ENCODE data around the gene OPCML.
A peak's percentile ranks its signal among the peaks of the same experiment; 100 is the strongest.

OPCML gene

DNA sequence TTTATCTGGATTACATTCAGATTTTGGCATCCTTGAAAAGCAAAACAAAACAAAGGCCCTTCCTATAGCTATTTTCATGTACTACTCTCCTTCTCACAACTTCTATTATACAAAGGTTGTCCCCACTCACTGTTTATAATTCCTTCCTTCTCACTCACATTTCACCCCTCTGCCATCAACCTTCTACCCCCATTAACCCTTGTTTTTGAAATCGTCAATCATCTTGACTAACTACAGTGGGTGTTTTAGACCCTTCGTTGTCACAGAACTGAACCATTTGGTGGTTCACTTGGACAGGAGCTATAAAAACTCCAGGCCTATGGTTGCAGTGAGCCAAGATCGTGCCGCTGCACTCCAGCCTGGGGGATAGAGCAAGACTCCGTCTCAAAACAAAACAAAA is 639.4 kb downstream of the OPCML start:
- Histone ChIP-seq H3K9me3 (ENCODE audit: severe bottlenecking) (no peaks in the 10 kb centered on the region), H3K27ac (no peak overlapping the region), H3K4me3 (ENCODE audit: low read depth, low read length) (no peak overlapping the region), H3K36me3 (no peaks in the 10 kb centered on the region), H3K27me3 (ENCODE audit: insufficient read depth, low read depth, severe bottlenecking) (no peaks in the 10 kb centered on the region)
- TF ChIP-seq, protein P1, sequence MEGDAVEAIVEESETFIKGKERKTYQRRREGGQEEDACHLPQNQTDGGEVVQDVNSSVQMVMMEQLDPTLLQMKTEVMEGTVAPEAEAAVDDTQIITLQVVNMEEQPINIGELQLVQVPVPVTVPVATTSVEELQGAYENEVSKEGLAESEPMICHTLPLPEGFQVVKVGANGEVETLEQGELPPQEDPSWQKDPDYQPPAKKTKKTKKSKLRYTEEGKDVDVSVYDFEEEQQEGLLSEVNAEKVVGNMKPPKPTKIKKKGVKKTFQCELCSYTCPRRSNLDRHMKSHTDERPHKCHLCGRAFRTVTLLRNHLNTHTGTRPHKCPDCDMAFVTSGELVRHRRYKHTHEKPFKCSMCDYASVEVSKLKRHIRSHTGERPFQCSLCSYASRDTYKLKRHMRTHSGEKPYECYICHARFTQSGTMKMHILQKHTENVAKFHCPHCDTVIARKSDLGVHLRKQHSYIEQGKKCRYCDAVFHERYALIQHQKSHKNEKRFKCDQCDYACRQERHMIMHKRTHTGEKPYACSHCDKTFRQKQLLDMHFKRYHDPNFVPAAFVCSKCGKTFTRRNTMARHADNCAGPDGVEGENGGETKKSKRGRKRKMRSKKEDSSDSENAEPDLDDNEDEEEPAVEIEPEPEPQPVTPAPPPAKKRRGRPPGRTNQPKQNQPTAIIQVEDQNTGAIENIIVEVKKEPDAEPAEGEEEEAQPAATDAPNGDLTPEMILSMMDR (IDR thresholded peaks at IDR 0.05; ENCODE audit: low read depth, low read length) = no peak
- no peak for DNase-seq

DNA sequence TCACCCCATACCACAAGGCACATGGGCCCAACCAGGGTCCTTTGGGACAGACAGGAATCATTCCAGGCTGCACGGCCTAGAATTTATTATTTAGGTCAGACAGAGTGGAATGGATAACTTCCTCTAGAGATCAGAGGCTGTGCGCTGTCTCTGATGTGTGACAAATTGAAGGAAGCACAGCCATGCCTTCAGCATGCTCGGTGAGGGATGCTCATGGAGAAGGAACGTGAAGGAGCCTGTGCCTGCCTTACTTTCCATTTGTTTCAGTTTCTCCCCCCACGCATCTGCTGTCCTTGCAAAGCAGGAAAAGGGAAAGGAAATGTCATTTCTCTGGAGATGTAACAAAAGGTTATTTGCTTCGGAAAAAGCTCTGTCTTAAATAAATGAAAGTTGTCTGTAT is 644.1 kb downstream of the OPCML start:
- TF ChIP-seq, protein P1 (IDR thresholded peaks at IDR 0.05; ENCODE audit: low read depth, low read length) = no peak
- Histone ChIP-seq H3K27me3 (ENCODE audit: insufficient read depth, low read depth, severe bottlenecking) (no peaks in the 10 kb centered on the region), H3K9me3 (ENCODE audit: severe bottlenecking) (no peaks in the 10 kb centered on the region), H3K27ac (no peak overlapping the region), H3K36me3 (no peaks in the 10 kb centered on the region), H3K4me3 (ENCODE audit: low read depth, low read length) (no peak overlapping the region)
- DNase-seq = no peak

DNA sequence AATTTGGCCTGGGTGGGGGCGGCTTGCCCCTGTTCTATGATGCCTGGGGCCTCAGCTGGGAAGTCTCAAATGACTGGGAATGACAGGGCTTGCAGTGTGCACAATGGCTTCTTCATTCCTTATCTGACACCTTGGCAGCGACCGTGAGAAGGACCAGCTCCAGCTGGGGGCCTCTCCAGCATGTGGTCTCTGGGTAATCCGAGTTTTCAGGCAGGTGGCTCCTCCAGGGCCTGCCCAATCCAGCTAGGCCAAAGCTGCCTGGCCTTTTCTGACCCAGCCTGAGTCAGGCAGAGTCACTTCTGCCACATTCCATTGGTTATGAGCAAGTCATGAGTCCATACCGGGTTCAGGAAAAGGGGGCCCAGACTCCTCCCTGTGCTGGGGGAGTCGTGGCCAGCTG is 646.0 kb downstream of the OPCML start:
- Histone ChIP-seq H3K27me3 (ENCODE audit: insufficient read depth, low read depth, severe bottlenecking) (no peaks in the 10 kb centered on the region), H3K27ac (no peak overlapping the region), H3K36me3 (no peaks in the 10 kb centered on the region), H3K9me3 (ENCODE audit: severe bottlenecking) (no peaks in the 10 kb centered on the region), H3K4me3 (ENCODE audit: low read depth, low read length) (no peak overlapping the region)
- peak; percentile 30 for DNase-seq
- TF ChIP-seq, protein P1 (IDR thresholded peaks at IDR 0.05; ENCODE audit: low read depth, low read length) = no peak

DNA sequence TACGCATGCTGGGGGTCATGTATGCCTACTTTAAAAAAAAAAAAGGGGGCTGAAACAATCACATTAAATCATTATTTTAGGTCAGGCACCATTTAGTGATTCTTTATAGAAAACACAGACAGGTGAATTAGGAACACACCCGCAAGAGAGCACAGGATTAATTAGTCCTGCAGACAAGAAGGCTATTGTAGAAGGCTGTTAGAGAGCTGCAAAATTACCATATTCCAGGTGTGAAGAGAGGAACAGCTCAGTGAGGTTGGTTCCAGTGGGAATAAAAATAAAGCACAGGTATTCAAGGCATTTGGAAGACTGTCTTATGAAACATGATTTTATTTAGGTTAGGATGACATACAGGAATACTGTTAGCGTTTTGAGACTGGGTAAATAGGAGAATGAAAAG is 649.1 kb downstream of the OPCML start:
- no peak overlapping the region for H3K4me3 ChIP-seq (ENCODE audit: low read depth, low read length)
- H3K27me3 ChIP-seq (ENCODE audit: insufficient read depth, low read depth, severe bottlenecking) = no peaks in the 10 kb centered on the region
- no peak overlapping the region for H3K27ac ChIP-seq
- H3K36me3 ChIP-seq = no peaks in the 10 kb centered on the region
- no peaks in the 10 kb centered on the region for H3K9me3 ChIP-seq (ENCODE audit: severe bottlenecking)
- DNase-seq = no peak
- TF ChIP-seq, protein P1 (IDR thresholded peaks at IDR 0.05; ENCODE audit: low read depth, low read length) = no peak

DNA sequence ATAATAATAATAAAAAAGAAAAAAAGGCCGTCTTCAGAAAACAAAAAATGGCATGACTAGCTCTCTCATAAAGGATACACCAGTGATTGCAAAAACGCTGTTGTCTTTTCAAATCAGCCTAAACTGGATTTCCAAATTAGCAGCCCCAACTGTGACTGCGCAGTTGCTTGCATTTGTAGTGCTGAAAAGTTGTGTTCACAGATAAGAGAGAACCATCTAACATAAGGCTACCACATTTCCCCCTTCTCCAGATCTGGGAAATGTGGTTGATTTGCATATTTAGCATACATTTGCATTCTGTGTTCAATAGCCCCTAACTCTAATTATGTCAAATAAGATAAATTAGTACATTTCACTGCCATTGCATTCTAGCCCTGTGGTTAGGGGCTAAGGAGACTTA is 650.7 kb downstream of the OPCML start:
- no peak overlapping the region for H3K27ac ChIP-seq
- no peaks in the 10 kb centered on the region for H3K27me3 ChIP-seq (ENCODE audit: insufficient read depth, low read depth, severe bottlenecking)
- H3K4me3 ChIP-seq (ENCODE audit: low read depth, low read length) = no peak overlapping the region
- DNase-seq = no peak
- TF ChIP-seq, protein P1 (IDR thresholded peaks at IDR 0.05; ENCODE audit: low read depth, low read length) = no peak
- H3K9me3 ChIP-seq (ENCODE audit: severe bottlenecking) = no peaks in the 10 kb centered on the region
- H3K36me3 ChIP-seq = no peaks in the 10 kb centered on the region

DNA sequence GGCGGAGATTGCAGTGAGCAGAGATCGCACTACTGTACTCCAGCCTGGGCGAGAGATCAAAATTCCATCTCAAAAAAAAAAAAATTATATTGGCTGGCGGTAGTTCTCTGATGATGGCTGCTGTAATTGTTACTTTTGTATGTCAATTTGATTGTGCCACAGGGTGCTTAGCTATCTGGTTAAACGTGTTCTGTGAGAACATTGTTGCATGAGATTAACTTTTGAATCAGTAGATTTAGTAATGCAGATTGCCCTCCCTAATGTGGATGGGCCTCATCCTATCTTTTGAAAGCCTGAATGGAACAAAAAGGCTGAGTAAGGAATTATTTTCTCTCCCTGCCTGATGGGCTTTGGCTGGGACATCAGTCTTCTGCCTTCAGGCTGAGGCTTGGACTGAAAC is 654.2 kb downstream of the OPCML start:
- Histone ChIP-seq H3K36me3 (no peaks in the 10 kb centered on the region), H3K27ac (no peak overlapping the region), H3K27me3 (ENCODE audit: insufficient read depth, low read depth, severe bottlenecking) (no peaks in the 10 kb centered on the region), H3K9me3 (ENCODE audit: severe bottlenecking) (no peaks in the 10 kb centered on the region), H3K4me3 (ENCODE audit: low read depth, low read length) (no peak overlapping the region)
- TF ChIP-seq, protein P1 (IDR thresholded peaks at IDR 0.05; ENCODE audit: low read depth, low read length) = no peak
- no peak for DNase-seq

All from WERI-Rb-1 (cell line).